ENCODE data around the gene TMEM62.

- TF ChIP-seq CTCF (IDR thresholded peaks at IDR 0.05) (no peak), POLR2A (IDR thresholded peaks at IDR 0.05) (no peak)
These were observed 18.3 kb downstream of the TMEM62 start for GRCh38 chr15:43151688-43152087.
